Body of pancreas (tissue), 4 donors: ENCODE results near the gene AGO3. TPM values are rescaled to one million over a fixed set of nuclear protein-coding genes. Genes with fewer than 3 reads are reported as not detected.

ENCODE experiments used
- ATAC-seq: fragments of 150-250 bp; one replicate; pipeline ENCODE4 v1.9.1; 2016
- DNase-seq, 4 donors: peaks; one replicate each; pipeline ENCODE4 v3.0.0-alpha.2; 2019
- H3K27ac ChIP-seq, 4 donors: fragments of 200-600 bp; sonication (generic); 1 replicate in 3 of 4; 2 replicates in 1 of 4; pipeline versions ENCODE4 v1.5.1 to v1.6.1; 2016 to 2019; ENCODE audit warnings: mild to moderate bottlenecking in 1 of 4, mixed read lengths in 1 of 4, moderate library complexity in 1 of 4
- H3K27me3 ChIP-seq, 2 donors: fragments of 200-600 bp; sonication (generic); one replicate each; pipeline ENCODE4 v1.6.0; 2016; ENCODE audit warnings: mild to moderate bottlenecking in 1 of 2
- H3K36me3 ChIP-seq, 2 donors: fragments of 200-600 bp; sonication (generic); replicated peaks in 1 of 2; 2 replicates each; pipeline ENCODE4 v1.5.1; 2016; ENCODE audit warnings: low read depth in 2 of 2; ENCODE audit not compliant: insufficient read depth in 1 of 2
- H3K4me1 ChIP-seq: fragments of 200-600 bp; sonication (generic); one replicate; pipeline ENCODE4 v1.6.0; 2016
- H3K4me3 ChIP-seq, 2 donors: fragments of 200-600 bp; sonication (generic); 1 replicate in 1 of 2; 2 replicates in 1 of 2; pipeline ENCODE4 v1.5.1; 2016 to 2019
- H3K9me3 ChIP-seq, 3 donors: fragments of 200-600 bp; sonication (generic); 1 replicate in 2 of 3; 2 replicates in 1 of 3; pipeline ENCODE4 v1.5.1; 2016
- CTCF ChIP-seq, 7 experiments: fragments of 450-650 bp in 4 of 7; fragments of 200-600 bp in 3 of 7; sonication (generic) in 3 of 7; IDR thresholded peaks; one replicate each; pipeline ENCODE4 v1.5.1; 2016 to 2019; ENCODE audit warnings: antibody characterized with exemption in 7 of 7
- POLR2A ChIP-seq, 3 donors: fragments of 450-650 bp; IDR thresholded peaks; one replicate each; pipeline ENCODE4 v1.6.1; 2016; ENCODE audit warnings: antibody characterized with exemption in 3 of 3, mild to moderate bottlenecking in 2 of 3
- WGBS, 2 donors: methylation state at CpG; one replicate each; pipeline ENCODE4 v1.1.5; 2017; 5-methylcytosine and 5-hydroxymethylcytosine counted together
- intact Hi-C: fragments of 100-400 bp; cut with DNase I; formaldehyde crosslinking; loops from one replicate; pipeline ENCODE4 v1.15.1; 2023
- total RNA-seq, 2 donors: library from RNA; depleted of rRNA; stranded (reverse); fragments of >200 nt; gene quantifications; one replicate each; pipeline ENCODE4 v1.1.0, GENCODE V29; 2016

Gene AGO3
- total RNA-seq, 2 donors from 2014 or later, result 10.9 to 12.2 TPM

GRCh38 chr1:36076979-36077573 lies 146.2 kb downstream of the AGO3 start:
- WGBS, 2 donors, result 44 to 62% methylated on average over 4 of the region's 4 CpGs

GRCh38 chr1:36080236-36080635 lies 149.3 kb downstream of the AGO3 start:
- ATAC-seq (no peak), DNase-seq (no peak)
- Histone ChIP-seq H3K27me3 (no peaks in the 10 kb centered on the region), H3K9me3 (no peaks in the 10 kb centered on the region), H3K4me3 (no peak overlapping the region), H3K27ac (no peak overlapping the region), H3K4me1 (peaks cover 15% of the 10 kb centered on the region), H3K36me3 (no peaks in the 10 kb centered on the region)
- TF ChIP-seq CTCF (IDR thresholded peaks at IDR 0.05), result no peak
- no peak for TF ChIP-seq POLR2A (IDR thresholded peaks at IDR 0.05)
- 54 to 65% methylated on average over 3 of the region's 3 CpGs for whole genome bisulfite sequencing, 2 donors
- intact Hi-C loops, result no loop called here

More at GRCh38 chr1:36076979-36077573, 146.2 kb downstream of the AGO3 start:
- intact Hi-C loops, result no loop called here
- no peak overlapping the region for H3K27ac ChIP-seq
- ATAC-seq (no peak), DNase-seq (no peak)
- no peaks in the 10 kb centered on the region for H3K9me3 ChIP-seq
- H3K36me3 ChIP-seq, result no peaks in the 10 kb centered on the region
- no peak overlapping the region for H3K4me3 ChIP-seq
- H3K27me3 ChIP-seq, result no peaks in the 10 kb centered on the region
- H3K4me1 ChIP-seq, result no peaks in the 10 kb centered on the region
- no peak for TF ChIP-seq POLR2A (IDR thresholded peaks at IDR 0.05)
- no peak for TF ChIP-seq CTCF (IDR thresholded peaks at IDR 0.05)

GRCh38 chr1:36080801-36081200 lies 149.9 kb downstream of the AGO3 start:
- ATAC-seq, result no peak
- no peaks in the 10 kb centered on the region for H3K27me3 ChIP-seq
- H3K36me3 ChIP-seq, result no peaks in the 10 kb centered on the region
- H3K4me3 ChIP-seq, result no peak overlapping the region
- peaks cover 15% of the 10 kb centered on the region for H3K4me1 ChIP-seq
- no peak for TF ChIP-seq CTCF (IDR thresholded peaks at IDR 0.05)
- no peak for TF ChIP-seq POLR2A (IDR thresholded peaks at IDR 0.05)
- H3K9me3 ChIP-seq, result no peaks in the 10 kb centered on the region
- intact Hi-C loops, result no loop called here
- WGBS, 2 donors, result 73 to 83% methylated on average over 6 of the region's 6 CpGs
- no peak overlapping the region for H3K27ac ChIP-seq
- no peak for DNase-seq

- H3K9me3 ChIP-seq, result no peaks in the 10 kb centered on the region
- TF ChIP-seq CTCF (IDR thresholded peaks at IDR 0.05) (no peak), POLR2A (IDR thresholded peaks at IDR 0.05) (no peak)
- H3K27me3 ChIP-seq, result no peaks in the 10 kb centered on the region
- H3K27ac ChIP-seq, result no peak overlapping the region
- H3K36me3 ChIP-seq, result no peaks in the 10 kb centered on the region
- peaks cover 15% of the 10 kb centered on the region for H3K4me1 ChIP-seq
- H3K4me3 ChIP-seq, result no peak overlapping the region
- WGBS, 2 donors, result 60 to 61% methylated on average over 3 of the region's 3 CpGs
- no peak for DNase-seq
- intact Hi-C loops, result no loop called here
- ATAC-seq, result no peak
Observed at GRCh38 chr1:36081926-36082485, 151.1 kb downstream of the AGO3 start.

GRCh38 chr1:36083219-36083618 lies 152.3 kb downstream of the AGO3 start:
- Histone ChIP-seq H3K4me3 (no peak overlapping the region), H3K9me3 (no peaks in the 10 kb centered on the region), H3K4me1 (peaks cover 17% of the 10 kb centered on the region), H3K27me3 (no peaks in the 10 kb centered on the region), H3K36me3 (no peaks in the 10 kb centered on the region), H3K27ac (no peak overlapping the region)
- intact Hi-C loops, result no loop called here
- 85 to 87% methylated on average over 12 to 13 of the region's 13 CpGs for WGBS, 2 donors
- no peak for TF ChIP-seq CTCF (IDR thresholded peaks at IDR 0.05)
- TF ChIP-seq POLR2A (IDR thresholded peaks at IDR 0.05), result no peak
- ATAC-seq (no peak), DNase-seq (no peak)
